Heart left ventricle (tissue), 13 donors: Measurements from ENCODE around the gene TFIP11.

Experiments
- POLR2A ChIP-seq, 2 donors: fragments of 450-650 bp; IDR thresholded peaks; one replicate each; pipeline ENCODE4 v1.6.1; 2017; ENCODE audit warnings: antibody characterized with exemption in 2 of 2, mild to moderate bottlenecking in 2 of 2, moderate library complexity in 2 of 2
- TF ChIP-seq, protein P1 (sequence below), 12 donors: fragments of 200-600 bp; sonication (generic) in 4 of 12; IDR thresholded peaks; one replicate each; pipeline versions ENCODE4 v1.5.0 to v1.8.0; 2018 to 2022; ENCODE audit warnings: antibody characterized with exemption in 12 of 12, mild to moderate bottlenecking in 5 of 12
- donor health status: ischemic (EF 13 %, LVEDD 7.1; RV severe dilation, severe dysfunction).
- donor health status: DM: no; HTN: yes; CAD: no.
- donor health status: DM: no; HTN: no; CAD: no.
- donor health status: ischemic (EF 25% LVEDD 6.9; RV normal size, moderate dysfunction).
- donor health status: ischemic (EF 25% LVEDD 5.7; RV mildly dilated, moderate dysfunction).
- donor health status: ischemic (EF 35%, LVEDD 5.7; RV mildly dilated, moderate dysfunction).
- donor health status: nonischemic (EF 11% LVEDD 7.7; RV severe dilation, severe dysfunction).
- donor health status: DM: yes; HTN: yes; CAD: no.
- donor health status: PGD.
- donor health status: ischemic (EF 29% LVEDD 5.4; RV normal size, mild dysfunction).
- donor health status: nonischemic (EF 23%, LVEDD 6.1; RV moderate dilation, normal function).

- TF ChIP-seq, protein P1, sequence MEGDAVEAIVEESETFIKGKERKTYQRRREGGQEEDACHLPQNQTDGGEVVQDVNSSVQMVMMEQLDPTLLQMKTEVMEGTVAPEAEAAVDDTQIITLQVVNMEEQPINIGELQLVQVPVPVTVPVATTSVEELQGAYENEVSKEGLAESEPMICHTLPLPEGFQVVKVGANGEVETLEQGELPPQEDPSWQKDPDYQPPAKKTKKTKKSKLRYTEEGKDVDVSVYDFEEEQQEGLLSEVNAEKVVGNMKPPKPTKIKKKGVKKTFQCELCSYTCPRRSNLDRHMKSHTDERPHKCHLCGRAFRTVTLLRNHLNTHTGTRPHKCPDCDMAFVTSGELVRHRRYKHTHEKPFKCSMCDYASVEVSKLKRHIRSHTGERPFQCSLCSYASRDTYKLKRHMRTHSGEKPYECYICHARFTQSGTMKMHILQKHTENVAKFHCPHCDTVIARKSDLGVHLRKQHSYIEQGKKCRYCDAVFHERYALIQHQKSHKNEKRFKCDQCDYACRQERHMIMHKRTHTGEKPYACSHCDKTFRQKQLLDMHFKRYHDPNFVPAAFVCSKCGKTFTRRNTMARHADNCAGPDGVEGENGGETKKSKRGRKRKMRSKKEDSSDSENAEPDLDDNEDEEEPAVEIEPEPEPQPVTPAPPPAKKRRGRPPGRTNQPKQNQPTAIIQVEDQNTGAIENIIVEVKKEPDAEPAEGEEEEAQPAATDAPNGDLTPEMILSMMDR (IDR thresholded peaks at IDR 0.05): no peak
- no peak for TF ChIP-seq POLR2A (IDR thresholded peaks at IDR 0.05)
Measured at GRCh38 chr22:26555478-26555877, 43.2 kb upstream of the TFIP11 start.
